ENCODE data around the gene CAMK4.

The CAMK4 gene

DNA sequence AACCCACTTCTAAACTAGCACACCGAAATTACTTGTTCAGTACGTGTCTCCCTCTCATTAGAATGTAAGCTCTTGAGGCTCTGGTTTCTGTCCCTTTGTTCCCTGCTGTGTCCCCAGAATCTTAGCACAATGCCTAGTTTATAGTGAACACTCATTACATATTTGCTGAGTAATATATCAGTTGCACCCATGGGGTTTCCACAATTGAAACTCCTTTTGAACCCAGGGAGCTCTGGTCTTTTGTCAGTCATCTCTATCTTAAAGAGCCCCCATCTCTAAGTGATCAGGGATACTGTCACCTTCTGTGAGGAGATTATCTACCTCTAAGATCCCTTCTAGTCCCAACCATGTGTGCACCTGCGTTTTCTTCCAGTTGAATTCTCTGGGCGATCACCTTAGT, 12.8 kb downstream of the CAMK4 start:
- DNase-seq (ENCODE audit: insufficient read length, low spot score) (no peak), FAIRE-seq (peak; percentile 16)
- TF ChIP-seq POLR2AphosphoS5 (IDR thresholded peaks at IDR 0.05; ENCODE audit: low read depth, low read length) (no peak), POLR2A (IDR thresholded peaks at IDR 0.05; ENCODE audit: low read depth, low read length) (no peak), TAF1 (IDR thresholded peaks at IDR 0.05; ENCODE audit: low read depth, low read length) (no peak), PAX5 (IDR thresholded peaks at IDR 0.05; ENCODE audit: insufficient read depth, low read length, severe bottlenecking) (no peak), SPI1 (IDR thresholded peaks at IDR 0.05; ENCODE audit: low read depth, low read length) (no peak), POU2F2 (IDR thresholded peaks at IDR 0.05; ENCODE audit: low read depth, low read length) (no peak)

DNA sequence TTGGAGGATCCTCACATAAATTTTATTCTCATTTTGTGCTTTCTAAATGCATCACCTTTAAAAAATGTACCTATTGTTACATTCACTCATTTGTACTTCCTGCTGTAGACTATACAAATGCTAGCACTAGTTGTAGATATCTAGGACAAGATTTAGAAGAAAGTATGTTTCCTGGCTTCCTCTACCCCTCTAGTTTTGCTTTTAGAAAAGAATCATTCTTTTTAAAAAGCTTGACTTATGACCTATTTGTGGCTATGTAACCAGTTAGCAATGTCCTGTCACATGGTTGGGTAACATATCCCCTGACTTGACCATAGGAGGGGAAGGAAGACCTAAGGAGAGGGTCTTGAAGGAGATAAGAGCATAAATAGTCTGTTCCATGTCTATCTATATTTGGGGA, 13.3 kb downstream of the CAMK4 start:
- FAIRE-seq, result peak; percentile 80

DNA sequence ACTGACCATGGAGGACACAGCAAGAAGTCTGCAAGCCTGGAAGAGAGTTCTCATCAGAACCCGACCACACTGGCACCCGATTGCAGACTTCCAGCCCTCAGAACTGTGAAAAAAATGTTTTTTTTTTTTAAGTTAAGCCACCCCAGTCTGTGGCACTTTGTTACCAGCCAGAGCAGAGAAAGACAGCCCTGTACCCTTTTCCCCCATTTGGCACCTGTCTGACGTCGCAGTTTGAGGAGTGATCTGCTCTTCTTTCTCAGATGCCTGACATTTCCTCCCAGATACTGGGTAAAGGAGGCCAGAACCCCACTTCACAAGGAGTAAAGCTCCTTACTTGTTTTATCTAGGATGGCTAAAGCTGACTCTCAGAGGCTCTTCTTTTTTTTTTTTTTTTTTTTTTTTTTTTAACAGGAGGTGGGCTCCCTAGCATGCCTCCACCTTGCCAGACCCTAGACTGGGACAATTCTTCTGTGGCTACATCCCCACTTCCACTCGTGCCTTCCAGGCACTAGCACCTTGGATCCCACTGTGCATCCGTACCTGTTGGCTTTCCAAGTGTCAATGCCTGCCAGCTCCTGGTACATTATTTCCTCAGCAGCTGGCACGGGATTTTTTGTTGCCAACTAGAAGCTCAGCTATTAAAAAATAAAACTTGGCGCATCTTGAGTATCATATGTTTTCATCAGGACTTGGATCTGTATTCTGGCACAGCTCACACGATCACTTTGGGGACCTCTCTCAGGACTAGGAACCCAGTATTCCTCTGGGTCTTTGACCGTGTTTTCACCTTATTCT, 14.4 kb downstream of the CAMK4 start:
- FAIRE-seq (no peak), DNase-seq (ENCODE audit: insufficient read length, low spot score) (no peak)

More for the DNA sequence above, 13.3 kb downstream of the CAMK4 start:
- TF ChIP-seq POLR2AphosphoS5 (IDR thresholded peaks at IDR 0.05; ENCODE audit: low read depth, low read length), result no peak
- DNase-seq (ENCODE audit: insufficient read length, low spot score), result no peak

DNA sequence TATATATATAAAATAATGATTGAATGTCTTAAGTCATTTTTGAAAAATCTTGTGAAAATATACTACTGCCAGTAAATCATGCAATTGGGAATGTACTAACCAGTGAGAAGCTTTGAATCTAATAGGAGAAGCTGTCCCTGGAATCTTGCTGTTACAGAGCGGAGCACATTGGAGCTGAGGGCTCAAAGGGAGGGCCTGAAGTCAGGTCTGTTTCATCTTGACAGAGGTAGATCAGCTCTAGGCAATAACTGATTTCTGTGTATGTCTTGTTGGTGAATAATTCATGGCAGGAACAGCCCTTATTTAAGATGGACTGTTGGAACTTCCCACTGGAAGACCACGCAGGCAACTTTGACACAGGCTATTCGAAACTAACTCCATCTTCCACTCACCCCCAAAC, 17.5 kb downstream of the CAMK4 start:
- DNase-seq (ENCODE audit: insufficient read length, low spot score) (no peak), FAIRE-seq (no peak)
- TF ChIP-seq PAX5 (IDR thresholded peaks at IDR 0.05; ENCODE audit: insufficient read depth, low read length, severe bottlenecking) (no peak), SPI1 (IDR thresholded peaks at IDR 0.05; ENCODE audit: low read depth, low read length) (no peak), TAF1 (IDR thresholded peaks at IDR 0.05; ENCODE audit: low read depth, low read length) (no peak), POLR2AphosphoS5 (IDR thresholded peaks at IDR 0.05; ENCODE audit: low read depth, low read length) (no peak), POU2F2 (IDR thresholded peaks at IDR 0.05; ENCODE audit: low read depth, low read length) (no peak), POLR2A (IDR thresholded peaks at IDR 0.05; ENCODE audit: low read depth, low read length) (no peak)

More for the DNA sequence above, 14.4 kb downstream of the CAMK4 start:
- TF ChIP-seq POLR2A (IDR thresholded peaks at IDR 0.05; ENCODE audit: low read depth, low read length), result no peak
- no peak for TF ChIP-seq TAF1 (IDR thresholded peaks at IDR 0.05; ENCODE audit: low read depth, low read length)
- no peak for TF ChIP-seq SPI1 (IDR thresholded peaks at IDR 0.05; ENCODE audit: low read depth, low read length)
- no peak for TF ChIP-seq POLR2AphosphoS5 (IDR thresholded peaks at IDR 0.05; ENCODE audit: low read depth, low read length)
- no peak for TF ChIP-seq PAX5 (IDR thresholded peaks at IDR 0.05; ENCODE audit: insufficient read depth, low read length, severe bottlenecking)
- TF ChIP-seq POU2F2 (IDR thresholded peaks at IDR 0.05; ENCODE audit: low read depth, low read length), result no peak

DNA sequence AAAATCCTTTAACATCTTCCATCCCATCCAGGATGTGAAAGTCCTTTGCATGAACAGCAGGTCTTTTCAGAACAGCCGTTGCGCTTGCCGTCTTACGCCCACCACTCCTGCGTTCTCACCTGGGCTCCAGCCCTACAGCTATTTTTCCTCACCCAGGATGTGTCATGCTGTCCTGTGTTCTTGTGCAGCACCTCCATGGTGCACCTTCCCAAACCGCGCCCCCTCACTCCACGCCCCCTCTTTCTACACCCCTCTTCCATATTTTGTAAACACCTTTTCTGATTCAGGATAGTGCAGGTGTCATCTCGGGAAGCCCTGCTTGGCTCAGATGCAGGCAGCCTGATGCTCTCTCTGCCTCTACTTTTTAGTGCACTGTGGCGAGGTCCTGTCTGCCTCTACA, 18.4 kb downstream of the CAMK4 start:
- TF ChIP-seq POLR2AphosphoS5 (IDR thresholded peaks at IDR 0.05; ENCODE audit: low read depth, low read length) (no peak), SPI1 (IDR thresholded peaks at IDR 0.05; ENCODE audit: low read depth, low read length) (no peak), POLR2A (IDR thresholded peaks at IDR 0.05; ENCODE audit: low read depth, low read length) (no peak), TAF1 (IDR thresholded peaks at IDR 0.05; ENCODE audit: low read depth, low read length) (no peak), PAX5 (IDR thresholded peaks at IDR 0.05; ENCODE audit: insufficient read depth, low read length, severe bottlenecking) (no peak)
- no peak for FAIRE-seq
- no peak for DNase-seq (ENCODE audit: insufficient read length, low spot score)

DNA sequence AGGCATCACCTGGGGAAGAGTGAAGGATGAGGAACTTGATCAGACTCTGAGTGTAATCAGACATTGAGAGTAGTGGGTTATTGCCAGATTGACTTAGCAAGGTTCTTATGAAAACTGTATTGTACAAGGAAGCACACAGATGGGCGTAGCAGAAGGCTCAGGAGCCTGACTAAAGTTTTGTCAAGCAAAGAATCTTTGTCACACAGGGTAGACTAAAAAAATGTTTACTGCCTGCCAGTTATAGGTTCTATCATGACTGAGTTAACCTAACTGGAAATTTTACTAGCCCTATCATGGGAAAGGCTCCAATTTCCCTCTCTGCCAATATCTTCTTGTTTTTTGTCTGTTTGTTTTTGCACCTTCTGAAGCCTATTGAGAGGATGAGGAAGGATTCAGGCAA, 19.1 kb downstream of the CAMK4 start:
- DNase-seq (ENCODE audit: insufficient read length, low spot score) (no peak), FAIRE-seq (no peak)
- TF ChIP-seq PAX5 (IDR thresholded peaks at IDR 0.05; ENCODE audit: insufficient read depth, low read length, severe bottlenecking) (no peak), TAF1 (IDR thresholded peaks at IDR 0.05; ENCODE audit: low read depth, low read length) (no peak), POLR2A (IDR thresholded peaks at IDR 0.05; ENCODE audit: low read depth, low read length) (no peak), POU2F2 (IDR thresholded peaks at IDR 0.05; ENCODE audit: low read depth, low read length) (no peak), POLR2AphosphoS5 (IDR thresholded peaks at IDR 0.05; ENCODE audit: low read depth, low read length) (no peak), SPI1 (IDR thresholded peaks at IDR 0.05; ENCODE audit: low read depth, low read length) (no peak)

DNA sequence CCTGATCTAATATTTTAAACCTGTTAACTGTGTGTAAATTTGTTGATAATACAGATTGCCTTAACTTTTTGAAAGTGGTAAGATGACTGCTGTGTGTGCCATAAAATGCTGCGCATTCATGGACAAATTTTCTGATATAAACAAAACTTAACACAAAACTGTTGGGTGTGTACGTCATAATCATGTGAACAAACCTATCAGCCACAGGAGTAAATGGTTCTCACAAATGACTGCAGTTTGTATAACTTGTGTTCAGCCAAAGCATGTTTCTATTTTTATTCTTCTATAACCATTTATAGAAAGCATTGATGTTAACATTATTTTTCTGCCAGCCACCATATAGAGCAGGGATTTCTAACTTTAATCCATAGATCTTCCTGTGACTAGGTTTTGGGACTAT, 21.5 kb downstream of the CAMK4 start:
- FAIRE-seq (no peak), DNase-seq (ENCODE audit: insufficient read length, low spot score) (no peak)
- TF ChIP-seq POLR2AphosphoS5 (IDR thresholded peaks at IDR 0.05; ENCODE audit: low read depth, low read length), result no peak
- no peak for TF ChIP-seq POU2F2 (IDR thresholded peaks at IDR 0.05; ENCODE audit: low read depth, low read length)
- TF ChIP-seq TAF1 (IDR thresholded peaks at IDR 0.05; ENCODE audit: low read depth, low read length), result no peak
- TF ChIP-seq PAX5 (IDR thresholded peaks at IDR 0.05; ENCODE audit: insufficient read depth, low read length, severe bottlenecking), result no peak
- TF ChIP-seq POLR2A (IDR thresholded peaks at IDR 0.05; ENCODE audit: low read depth, low read length), result no peak
- TF ChIP-seq SPI1 (IDR thresholded peaks at IDR 0.05; ENCODE audit: low read depth, low read length), result no peak

DNA sequence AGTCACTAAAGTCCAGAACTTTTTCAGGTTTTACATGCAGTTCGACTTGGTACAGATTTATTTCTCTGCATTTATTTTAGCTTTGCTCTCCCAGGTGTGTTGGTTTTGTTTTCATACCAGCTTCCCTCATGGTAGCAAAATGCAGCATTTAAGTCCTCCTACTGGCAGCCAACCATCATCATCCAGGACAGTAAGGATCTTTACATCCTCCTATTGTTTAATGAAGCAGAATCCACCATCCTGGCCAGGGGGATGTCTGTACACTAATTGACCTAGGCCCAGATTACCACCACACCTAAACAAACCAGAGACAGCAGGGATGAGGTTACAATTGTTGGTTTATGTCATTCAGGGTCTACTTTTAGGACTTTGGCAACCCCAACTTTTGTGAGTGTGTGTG, 22.3 kb downstream of the CAMK4 start:
- DNase-seq (ENCODE audit: insufficient read length, low spot score), result no peak
- no peak for TF ChIP-seq TAF1 (IDR thresholded peaks at IDR 0.05; ENCODE audit: low read depth, low read length)
- TF ChIP-seq POU2F2 (IDR thresholded peaks at IDR 0.05; ENCODE audit: low read depth, low read length), result no peak
- no peak for TF ChIP-seq PAX5 (IDR thresholded peaks at IDR 0.05; ENCODE audit: insufficient read depth, low read length, severe bottlenecking)
- no peak for TF ChIP-seq SPI1 (IDR thresholded peaks at IDR 0.05; ENCODE audit: low read depth, low read length)
- no peak for TF ChIP-seq POLR2AphosphoS5 (IDR thresholded peaks at IDR 0.05; ENCODE audit: low read depth, low read length)
- TF ChIP-seq POLR2A (IDR thresholded peaks at IDR 0.05; ENCODE audit: low read depth, low read length), result no peak
- peak; percentile 77 for FAIRE-seq

DNA sequence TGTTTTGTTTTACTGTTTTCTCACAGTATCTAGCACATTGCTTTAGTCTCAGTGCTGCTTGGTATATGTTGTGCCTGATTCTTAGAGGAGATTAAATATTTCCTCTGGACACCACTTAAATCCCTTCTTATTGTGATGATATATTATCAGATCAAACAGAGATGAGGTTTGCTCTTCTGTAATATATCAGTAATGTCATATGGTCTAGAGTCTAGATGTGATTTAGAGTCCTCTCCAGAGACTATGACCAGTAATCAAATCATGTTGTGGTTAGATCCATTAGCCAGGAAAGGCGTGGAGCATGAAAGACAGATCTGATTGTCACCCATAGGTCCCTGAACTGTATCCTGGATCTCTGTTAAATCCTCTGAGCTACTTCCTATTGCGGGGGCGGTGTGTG, 24.4 kb downstream of the CAMK4 start:
- TF ChIP-seq PAX5 (IDR thresholded peaks at IDR 0.05; ENCODE audit: insufficient read depth, low read length, severe bottlenecking) (no peak), POLR2AphosphoS5 (IDR thresholded peaks at IDR 0.05; ENCODE audit: low read depth, low read length) (no peak), TAF1 (IDR thresholded peaks at IDR 0.05; ENCODE audit: low read depth, low read length) (no peak), POU2F2 (IDR thresholded peaks at IDR 0.05; ENCODE audit: low read depth, low read length) (no peak), POLR2A (IDR thresholded peaks at IDR 0.05; ENCODE audit: low read depth, low read length) (no peak), SPI1 (IDR thresholded peaks at IDR 0.05; ENCODE audit: low read depth, low read length) (no peak)
- DNase-seq (ENCODE audit: insufficient read length, low spot score), result no peak
- FAIRE-seq, result peak; percentile 59

DNA sequence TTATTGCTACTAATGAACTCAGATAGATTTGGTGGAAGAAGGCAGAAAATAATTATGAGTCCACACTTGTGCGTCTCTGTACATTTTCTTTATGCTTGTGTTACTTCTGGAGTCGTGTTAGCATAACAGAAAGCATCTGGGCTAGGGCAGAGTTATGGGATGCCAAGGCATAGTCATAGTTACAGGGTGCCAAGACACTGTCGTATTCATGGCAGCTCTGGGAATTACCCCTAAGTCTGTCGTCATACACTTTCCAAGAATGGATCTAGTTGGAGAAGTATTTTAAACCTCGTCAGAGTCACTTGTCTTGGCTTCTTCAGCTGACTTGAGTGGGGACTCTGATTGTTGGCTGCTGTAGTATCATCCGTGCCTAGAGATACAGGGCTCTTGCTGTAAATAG, 27.7 kb downstream of the CAMK4 start:
- FAIRE-seq (no peak), DNase-seq (ENCODE audit: insufficient read length, low spot score) (no peak)
- no peak for TF ChIP-seq POLR2A (IDR thresholded peaks at IDR 0.05; ENCODE audit: low read depth, low read length)
- TF ChIP-seq SPI1 (IDR thresholded peaks at IDR 0.05; ENCODE audit: low read depth, low read length), result no peak
- TF ChIP-seq PAX5 (IDR thresholded peaks at IDR 0.05; ENCODE audit: insufficient read depth, low read length, severe bottlenecking), result no peak
- TF ChIP-seq TAF1 (IDR thresholded peaks at IDR 0.05; ENCODE audit: low read depth, low read length), result no peak
- TF ChIP-seq POU2F2 (IDR thresholded peaks at IDR 0.05; ENCODE audit: low read depth, low read length), result no peak
- no peak for TF ChIP-seq POLR2AphosphoS5 (IDR thresholded peaks at IDR 0.05; ENCODE audit: low read depth, low read length)

Measured in GM12891 (cell line).